Ramos (cell line): ENCODE data around the gene JAKMIP2.
"Not testable (repeated sequence)": the region's sequence is repeated elsewhere in the genome, so short reads cannot be mapped to it uniquely, and the experiment has no call there.

Experiments
- in situ Hi-C: fragments of 300-500 bp; cut with MboI; formaldehyde crosslinking; loops from one replicate; pipeline ENCODE4 v1.14.3; 2022; ENCODE audit warnings: low sequenced_read_pairs; ENCODE audit not compliant: unreplicated experiment

The JAKMIP2 gene

DNA sequence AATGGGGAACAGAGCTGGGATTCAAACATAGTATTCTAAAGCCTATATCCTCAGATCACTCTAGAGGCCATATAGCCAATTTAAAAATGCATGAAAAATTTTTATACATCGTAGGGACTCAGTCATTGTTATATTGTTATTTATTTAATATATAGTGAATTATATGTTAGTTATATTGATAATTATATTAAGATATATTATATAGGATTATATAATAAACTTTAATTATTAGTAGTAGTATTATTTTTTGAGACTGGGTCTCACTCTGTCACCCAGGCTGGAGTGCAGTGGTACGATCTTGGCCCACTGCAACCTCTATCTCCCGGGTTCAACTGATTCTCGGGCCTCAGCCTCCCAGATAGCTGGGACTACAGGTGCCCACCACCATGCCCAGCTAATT is 206.9 kb downstream of the JAKMIP2 start:
- in situ Hi-C loops = no loop called here

- in situ Hi-C loops = no loop called here
These were observed 209.3 kb downstream of the JAKMIP2 start for GRCh38 chr5:147573211-147573610.

GRCh38 chr5:147568710-147569406 is 213.7 kb downstream of the JAKMIP2 start:
- in situ Hi-C loops = no loop called here

DNA sequence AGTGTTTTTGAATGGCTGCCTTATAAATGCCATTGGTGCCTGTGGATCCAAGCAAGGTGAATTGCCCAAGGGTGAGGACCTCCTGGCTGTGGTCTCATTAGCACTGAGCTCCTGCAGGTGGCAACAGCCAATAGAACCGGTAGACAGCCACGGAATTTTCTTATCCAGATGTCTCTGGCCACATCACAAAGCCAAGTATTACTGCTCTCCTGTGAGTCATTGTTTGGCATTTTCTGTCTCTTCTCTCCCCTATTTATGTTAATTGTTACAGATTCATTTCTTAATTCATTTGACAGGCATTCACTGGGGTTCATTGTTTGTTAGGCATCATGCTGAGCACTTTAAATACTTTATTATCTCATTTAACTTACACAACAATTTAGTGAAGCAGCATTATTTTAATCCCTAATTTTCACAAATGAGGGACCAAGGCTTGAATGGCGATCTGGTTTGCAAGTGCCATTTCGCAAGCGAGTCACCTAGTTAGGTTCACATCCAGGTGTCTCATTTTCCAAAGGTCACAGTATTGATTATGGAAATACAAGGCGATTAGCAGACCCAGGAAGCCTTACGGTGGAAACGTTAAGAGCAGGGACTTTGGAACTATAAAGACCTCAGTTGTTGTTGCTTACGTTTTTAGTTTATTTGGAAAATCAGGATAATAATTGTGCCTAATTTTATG is 214.5 kb downstream of the JAKMIP2 start:
- in situ Hi-C loops = no loop called here

DNA sequence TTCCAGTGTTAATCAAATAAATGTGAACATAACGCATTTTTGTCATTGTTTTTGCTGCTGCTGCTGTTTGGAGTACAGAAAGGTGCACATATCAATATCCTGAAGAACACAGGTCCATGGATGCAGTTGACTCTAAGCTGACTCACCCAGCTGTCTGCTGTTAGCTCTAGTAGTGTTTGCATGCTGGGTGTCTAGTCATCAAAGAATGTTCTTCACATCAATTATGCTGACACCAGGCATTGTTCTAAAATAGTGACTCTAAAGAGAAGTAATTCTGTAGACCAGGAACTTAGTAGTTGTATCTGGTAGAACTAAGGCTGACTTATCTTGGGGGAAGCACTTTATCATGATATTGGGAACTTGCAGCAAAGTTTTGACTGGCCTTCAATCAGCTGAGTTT is 217.0 kb downstream of the JAKMIP2 start:
- in situ Hi-C loops = no loop called here

GRCh38 chr5:147564124-147564486 is 218.4 kb downstream of the JAKMIP2 start:
- in situ Hi-C loops = no loop called here

GRCh38 chr5:147563466-147564123 is 218.9 kb downstream of the JAKMIP2 start:
- in situ Hi-C loops = no loop called here

DNA sequence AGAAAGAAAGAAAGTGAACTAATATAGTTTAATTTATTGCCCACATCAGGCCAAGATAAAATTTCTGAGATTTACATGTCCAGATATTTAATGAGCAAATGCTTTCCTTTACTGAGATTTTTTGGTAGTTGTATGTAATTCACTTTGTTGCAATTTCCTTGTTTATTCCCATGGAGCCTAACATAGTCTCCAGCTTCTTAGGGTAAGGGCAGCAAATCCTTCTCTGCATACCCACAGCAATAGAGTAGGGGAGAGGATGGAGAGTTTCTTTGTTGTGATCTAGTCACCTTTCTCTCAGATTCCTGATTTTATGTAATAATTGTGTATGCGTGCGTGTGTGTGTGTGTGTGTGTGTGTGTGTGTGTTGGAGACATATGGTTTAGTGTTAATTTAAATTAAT is 221.1 kb downstream of the JAKMIP2 start:
- in situ Hi-C loops = no loop called here

DNA sequence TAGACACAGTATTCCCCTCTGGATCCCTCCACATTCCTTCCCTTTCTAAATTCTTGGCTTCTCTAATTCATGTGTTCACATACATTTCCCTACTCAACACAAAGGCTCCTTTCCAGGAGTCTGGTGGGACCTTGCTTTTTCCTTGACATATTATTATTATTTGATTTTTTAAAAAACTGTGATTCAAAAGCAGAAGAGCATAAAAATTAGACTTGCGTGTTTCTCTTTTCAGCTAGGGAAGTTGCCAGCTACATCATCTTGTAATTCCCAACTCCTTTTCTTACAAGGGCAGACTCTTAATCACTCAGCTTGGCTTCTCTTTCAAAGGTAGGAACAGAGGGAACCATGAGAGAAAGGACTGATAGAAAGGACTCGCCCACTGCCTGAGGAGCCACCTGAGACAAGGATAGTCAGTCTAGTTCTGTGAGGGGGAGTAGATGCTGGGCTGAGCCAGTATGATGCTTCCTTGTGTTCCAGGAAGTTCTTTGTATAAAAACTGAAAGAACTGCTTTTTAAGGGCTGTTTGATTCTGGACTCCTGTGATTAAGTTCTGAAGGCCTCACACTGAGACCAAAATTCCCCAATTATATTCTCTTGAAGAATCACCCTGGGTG is 221.7 kb downstream of the JAKMIP2 start:
- in situ Hi-C loops = no loop called here

DNA sequence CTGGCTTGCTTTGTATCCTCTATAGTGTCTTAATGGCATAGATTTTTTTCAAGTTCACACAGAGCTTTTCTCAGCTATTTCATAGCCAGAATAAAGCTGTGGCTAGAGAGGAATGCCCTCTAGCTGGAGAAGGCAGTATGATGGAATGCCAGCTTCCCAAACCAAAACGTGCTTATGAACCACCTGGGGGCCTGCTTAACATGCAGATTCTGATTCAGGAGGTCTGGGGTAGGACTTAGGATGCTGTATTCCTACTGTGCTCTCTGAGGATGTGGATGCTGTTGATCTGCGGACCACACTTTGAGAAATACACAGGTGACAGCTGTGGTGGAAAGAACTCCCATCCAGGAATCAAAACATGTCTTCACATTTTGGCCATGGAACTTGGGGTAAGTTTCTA is 222.8 kb downstream of the JAKMIP2 start:
- in situ Hi-C loops = no loop called here

DNA sequence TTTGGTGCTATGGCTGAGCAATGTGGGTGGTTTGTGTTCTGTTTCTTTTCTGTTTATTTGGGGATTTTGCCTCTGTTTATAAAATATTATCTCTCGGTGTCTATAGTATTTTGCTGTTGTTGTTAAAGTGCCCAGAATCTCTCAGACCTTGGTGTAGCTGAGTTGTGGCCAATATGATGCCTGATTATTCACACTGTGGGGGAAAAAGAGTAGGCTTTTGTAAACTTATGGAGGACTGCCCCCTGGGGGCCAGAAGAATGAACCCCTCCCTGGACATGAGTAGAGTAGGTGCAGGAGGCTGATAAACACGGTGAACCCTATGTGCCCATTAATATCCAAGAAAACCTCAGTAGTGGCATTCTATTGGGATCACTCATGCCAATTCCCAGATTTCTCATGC is 223.7 kb downstream of the JAKMIP2 start:
- in situ Hi-C loops = no loop called here

- in situ Hi-C loops = no loop called here
These were observed 224.4 kb downstream of the JAKMIP2 start for GRCh38 chr5:147557876-147558745.

GRCh38 chr5:147555176-147555575 is 227.4 kb downstream of the JAKMIP2 start:
- in situ Hi-C loops = no loop called here

GRCh38 chr5:147554261-147554817 is 228.2 kb downstream of the JAKMIP2 start:
- in situ Hi-C loops = no loop called here

DNA sequence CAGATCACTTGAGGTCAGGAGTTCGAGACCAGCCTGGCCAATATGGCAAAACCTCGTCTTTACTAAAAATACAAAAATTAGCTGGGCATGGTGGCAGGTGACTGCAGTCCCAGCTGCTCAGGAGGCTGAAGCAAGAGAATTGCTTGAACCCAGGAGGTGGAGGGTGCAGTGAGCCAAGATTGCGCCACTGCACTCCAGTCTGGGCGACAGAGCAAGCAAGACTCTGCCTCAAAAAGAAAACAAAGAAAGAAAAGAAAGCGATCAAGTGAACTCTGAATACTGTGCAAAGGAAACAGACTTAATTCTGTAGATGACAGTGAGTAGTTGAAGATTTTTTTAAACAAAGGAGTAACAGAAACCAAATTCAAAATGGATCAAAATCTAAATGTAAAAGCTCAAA is 228.7 kb downstream of the JAKMIP2 start:
- in situ Hi-C loops = not testable (repeated sequence)

DNA sequence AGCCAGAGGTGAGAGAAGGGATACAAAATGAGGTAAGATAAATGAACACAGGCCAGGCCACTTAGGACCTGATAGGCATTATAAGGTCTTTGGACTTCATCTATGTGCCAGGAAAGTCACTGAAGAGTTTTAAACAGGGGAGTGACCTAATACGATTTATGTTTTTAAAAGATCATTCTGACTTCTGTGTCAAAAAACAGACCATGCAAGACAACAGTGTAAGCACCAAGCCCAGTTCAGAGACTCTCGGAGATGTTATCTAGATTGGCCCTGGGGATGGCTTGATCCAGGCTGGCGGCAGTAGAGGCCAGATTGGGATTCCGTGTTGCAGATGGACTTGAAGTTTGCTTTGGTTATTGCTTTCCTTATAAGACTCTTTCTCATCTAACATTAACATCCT is 229.6 kb downstream of the JAKMIP2 start:
- in situ Hi-C loops = no loop called here

DNA sequence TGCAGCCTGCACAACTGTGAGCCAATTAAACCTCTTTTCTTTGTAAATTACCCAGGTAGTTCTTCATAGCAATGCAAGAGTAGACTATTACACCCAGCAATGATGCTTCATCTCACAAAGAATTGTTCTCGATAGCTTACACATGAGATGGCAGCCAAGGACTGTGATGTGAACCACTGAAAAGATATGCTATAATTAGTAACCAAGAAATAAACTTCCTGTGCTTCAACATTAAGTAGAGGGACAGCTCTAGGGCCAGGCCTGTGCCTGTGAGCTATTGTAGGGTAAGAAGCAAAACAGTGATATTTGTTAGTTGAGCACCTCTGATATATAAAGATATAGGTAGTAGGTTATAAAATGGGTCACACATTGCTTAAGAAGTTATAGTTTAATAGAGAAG is 230.9 kb downstream of the JAKMIP2 start:
- in situ Hi-C loops = no loop called here

DNA sequence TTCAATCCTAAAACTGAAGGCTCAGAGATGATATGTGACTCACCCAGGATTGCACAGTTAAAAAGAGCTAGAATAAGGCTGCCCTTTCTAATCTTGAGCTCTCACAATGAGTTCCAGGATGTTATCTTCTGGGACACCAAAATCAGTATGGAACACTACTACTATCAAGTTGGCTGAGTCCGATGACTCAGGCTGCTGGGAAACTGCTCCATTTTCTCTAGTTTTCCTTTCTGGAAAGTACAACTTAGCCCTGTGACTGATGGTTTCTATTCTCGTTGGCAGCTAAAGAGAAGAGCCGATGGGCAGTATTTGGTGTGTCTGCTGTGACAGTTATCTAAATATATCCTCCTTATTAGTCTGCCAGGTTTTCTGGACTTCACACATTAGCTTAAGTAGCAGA is 234.8 kb downstream of the JAKMIP2 start:
- in situ Hi-C loops = no loop called here

DNA sequence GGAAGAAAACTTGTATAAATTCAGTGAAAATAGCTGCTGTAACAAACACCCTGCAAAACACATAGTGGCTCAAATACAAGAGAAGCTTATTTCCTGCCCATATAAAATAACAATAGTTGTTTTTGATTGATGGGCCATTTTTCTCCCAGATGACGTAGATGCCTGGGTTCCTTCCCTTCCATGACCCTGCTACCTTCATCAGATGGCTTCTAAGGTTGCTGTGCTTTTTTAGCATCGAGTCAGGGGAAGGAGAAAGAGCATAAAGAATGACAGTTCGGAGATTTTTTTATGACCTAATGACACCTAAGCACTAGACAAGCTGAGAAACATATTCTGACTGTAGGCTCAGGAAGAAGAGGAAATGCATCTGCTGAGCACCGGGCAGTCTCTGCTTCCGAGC is 238.0 kb downstream of the JAKMIP2 start:
- in situ Hi-C loops = no loop called here

GRCh38 chr5:147539053-147539452 is 243.5 kb downstream of the JAKMIP2 start:
- in situ Hi-C loops = no loop called here
